MV-4-11 (cell line): Measurements from ENCODE around the gene PSMB8.

Experiments
- DNase-seq: peaks from one replicate; lab custom pipeline; 2025; lab: John Stamatoyannopoulos, UW

The PSMB8 gene

GRCh38 chr6:32855467-32856174 lies 11.8 kb upstream of the PSMB8 start:
- DNase-seq, result no peak

DNA sequence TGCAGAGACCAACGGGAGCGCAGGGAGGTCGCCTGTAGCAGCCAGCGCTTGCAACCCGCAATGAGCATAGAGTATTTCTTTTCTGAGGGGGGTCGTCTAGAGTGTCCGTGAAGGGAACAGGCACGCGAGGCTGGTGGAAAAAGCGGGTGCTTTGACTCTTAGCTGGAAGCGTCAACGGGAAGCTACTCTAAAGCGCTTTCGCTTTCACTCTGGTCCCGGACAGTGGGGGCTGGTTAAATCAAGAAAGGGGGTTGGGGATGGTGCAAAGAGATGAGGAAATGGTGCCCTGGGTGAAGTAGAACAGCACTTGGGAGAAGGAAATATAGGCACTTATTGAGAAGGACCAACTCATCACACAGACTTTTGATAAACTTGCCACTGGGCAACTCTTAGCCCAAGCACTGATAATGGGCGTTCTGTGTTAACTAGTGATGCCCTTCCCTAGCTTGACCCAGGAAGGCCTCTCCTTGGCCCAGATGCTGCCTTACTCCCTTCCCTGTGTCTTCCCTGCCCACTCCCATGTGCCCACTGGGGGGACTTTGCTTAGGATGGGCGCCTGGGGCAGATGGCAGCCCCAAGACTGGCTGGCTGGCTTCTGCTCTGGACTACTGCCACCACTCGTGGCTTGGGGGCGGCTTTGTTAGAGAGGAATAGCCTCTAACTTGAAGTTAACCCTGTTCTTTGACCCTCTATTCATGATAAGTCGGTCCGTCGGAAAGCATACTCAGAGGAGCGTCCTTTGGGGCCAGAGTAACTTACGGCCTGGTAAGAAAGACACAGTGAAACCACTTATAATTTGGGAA lies 10.7 kb upstream of the PSMB8 start:
- peak; percentile 60 for DNase-seq

- DNase-seq, result peak; percentile 90
Observed at GRCh38 chr6:32853541-32854375, 9.9 kb upstream of the PSMB8 start, which contains the start of the genes PSMB9 and TAP1. Gene PSMB9 (plus strand): TSS chr6:32854192. CDS start chr6:32854230, 38 bp downstream. Gene TAP1 (minus strand): TSS chr6:32853704. CDS start chr6:32853636, 68 bp downstream.

- DNase-seq, result no peak
Observed at GRCh38 chr6:32852844-32853540, 9.1 kb upstream of the PSMB8 start.

DNA sequence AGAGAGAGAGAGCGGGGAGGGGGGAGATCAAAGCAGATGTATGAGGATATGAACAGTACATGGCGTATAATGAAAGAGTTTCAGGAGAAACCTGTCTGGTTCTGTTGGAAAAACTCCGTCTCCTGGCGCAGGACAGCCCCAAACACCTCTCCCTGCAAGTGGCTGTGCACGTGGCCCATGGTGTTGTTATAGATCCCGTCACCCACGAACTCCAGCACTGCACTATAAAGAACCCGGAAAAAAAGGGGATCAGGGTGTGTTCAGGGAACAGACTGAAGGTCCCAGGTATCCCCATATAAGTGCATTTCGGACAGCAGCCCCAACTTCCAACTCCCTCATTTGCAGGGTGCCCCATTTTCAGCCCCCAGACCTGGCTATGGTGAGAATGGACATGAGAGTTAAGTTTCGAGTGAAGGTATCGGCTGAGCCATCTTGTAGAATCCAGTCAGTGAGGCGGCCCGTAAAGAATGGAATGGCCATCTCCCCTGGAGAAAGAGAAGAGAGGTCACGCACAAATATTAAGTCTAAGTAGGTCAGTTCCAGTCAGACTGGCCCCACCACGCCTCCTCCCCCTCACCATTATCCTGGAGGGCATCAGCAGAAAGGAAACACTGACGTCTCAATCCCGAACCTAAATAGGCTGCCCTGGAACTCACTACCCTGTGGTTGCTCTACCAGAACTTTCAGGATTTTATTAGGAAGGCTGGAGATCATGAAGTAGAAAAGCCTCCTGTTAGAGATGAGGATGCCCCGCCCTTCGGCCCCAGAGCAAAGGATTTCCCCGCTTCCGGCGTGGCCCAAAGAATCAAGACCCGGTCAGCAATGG lies 8.4 kb upstream of the PSMB8 start:
- no peak for DNase-seq

DNA sequence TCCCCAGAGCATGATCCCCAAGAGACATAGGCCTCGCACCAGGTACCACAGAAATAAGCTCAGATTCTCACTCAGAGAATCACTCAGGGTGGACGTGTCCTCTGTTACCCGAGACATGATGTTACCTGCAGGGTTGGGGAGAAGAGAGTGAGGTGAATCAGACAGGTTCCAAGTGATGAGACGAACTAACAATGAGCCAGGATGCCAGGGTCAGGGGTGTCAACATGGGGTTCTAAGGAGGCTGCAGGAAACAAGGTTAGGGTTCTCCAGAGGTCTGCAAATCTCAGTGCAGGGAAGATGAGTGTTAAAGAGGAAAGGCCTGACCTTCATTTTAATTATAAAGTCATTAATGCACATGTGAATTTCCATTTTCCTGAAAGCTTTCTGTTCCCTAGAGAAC lies 7.2 kb upstream of the PSMB8 start:
- DNase-seq, result no peak

DNA sequence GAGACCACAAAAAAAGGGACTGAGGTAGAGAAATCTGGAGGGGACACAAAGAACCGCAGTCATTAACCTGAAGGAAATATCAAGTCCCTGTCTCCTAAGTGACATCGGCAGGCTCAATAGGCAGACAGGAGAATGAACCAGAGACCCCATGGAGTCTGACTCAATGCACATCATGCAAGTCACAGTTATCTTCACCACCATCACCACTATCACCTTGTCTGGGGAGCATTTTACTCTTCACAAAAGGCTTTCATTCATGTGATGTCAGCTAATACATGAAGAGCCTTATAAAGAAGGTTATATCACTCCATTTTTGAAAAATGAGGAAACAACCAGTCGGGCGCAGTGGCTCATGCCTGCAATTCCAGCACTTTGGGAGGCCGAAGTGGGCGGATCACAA lies 5.3 kb upstream of the PSMB8 start:
- no peak for DNase-seq

- no peak for DNase-seq
Observed at GRCh38 chr6:32847795-32848194, 3.9 kb upstream of the PSMB8 start.

DNA sequence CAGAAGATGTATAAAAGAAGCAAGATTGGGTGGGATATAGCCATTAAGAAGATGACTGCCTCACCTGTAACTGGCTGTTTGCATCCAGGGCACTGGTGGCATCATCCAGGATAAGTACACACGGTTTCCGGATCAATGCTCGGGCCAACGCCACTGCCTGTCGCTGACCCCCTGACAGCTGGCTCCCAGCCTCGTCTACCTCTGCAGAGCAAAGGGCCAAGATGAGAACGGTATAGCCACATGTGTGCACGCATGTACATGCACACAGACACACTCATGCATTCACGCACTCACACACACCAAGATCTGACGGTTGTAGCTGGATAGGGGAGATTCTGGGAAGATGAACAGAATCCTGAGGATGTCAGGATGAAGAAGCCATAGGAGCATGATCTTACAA lies 3.2 kb upstream of the PSMB8 start:
- no peak for DNase-seq

DNA sequence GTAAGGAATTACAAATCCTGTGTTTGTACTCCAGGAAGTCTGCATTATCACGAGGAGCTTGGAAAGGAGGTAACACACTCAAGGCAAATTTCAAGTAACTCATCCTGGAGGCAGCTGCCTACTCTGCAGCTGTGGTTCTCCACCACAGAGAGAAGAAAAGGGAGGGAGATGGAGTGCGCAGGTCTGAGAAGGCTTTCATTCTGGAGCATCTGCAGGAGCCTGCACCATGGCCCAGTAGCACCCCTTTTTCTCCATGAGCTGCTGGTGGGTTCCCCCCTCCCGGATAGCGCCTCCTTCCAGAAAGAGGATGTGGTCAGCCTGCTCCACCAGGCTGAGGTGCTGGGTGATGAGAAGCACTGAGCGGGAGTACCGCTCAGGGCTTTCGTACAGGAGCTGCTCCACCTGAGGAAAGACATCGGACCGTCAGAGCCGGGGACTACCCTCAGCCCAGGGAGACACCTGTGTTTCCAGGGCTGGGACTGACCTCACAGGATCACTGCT lies 1.6 kb upstream of the PSMB8 start:
- peak; percentile 65 for DNase-seq

GRCh38 chr6:32844839-32845383 lies 1.1 kb upstream of the PSMB8 start:
- no peak for DNase-seq

GRCh38 chr6:32843331-32843978 lies 392 bp downstream of the PSMB8 start:
- DNase-seq, result peak; percentile 33

- DNase-seq, result no peak
Observed at GRCh38 chr6:32842690-32843089, 1.2 kb downstream of the PSMB8 start.

DNA sequence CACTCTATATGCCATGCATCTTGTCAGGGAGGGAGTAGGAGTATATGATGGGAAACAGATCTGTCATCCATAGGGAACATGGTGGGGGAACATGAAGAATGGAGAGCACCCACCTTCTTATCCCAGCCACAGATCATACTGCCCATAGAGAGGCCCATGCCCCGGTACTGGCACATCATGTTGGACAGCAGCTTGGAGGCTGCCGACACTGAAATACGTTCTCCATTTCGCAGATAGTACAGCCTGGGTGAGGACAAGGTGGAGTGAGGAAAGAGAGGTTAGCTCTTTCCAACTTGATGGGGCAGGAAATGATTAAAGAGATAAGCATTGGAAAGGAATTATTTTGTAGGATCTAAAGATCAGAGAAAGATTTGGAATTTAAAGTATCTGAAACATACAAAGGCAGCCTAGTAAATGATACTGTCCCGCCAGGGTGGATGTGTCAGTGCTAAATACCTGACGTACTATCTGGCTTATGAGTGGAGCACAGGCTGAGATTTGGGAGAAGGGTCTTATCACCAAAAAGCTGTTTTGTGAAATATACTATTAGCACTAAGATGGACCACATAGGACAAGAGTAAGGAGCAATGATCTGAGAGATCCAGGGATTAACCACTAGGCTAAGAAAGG lies 1.7 kb downstream of the PSMB8 start:
- no peak for DNase-seq

- DNase-seq, result no peak
Observed at GRCh38 chr6:32840604-32841246, 3.1 kb downstream of the PSMB8 start.

DNA sequence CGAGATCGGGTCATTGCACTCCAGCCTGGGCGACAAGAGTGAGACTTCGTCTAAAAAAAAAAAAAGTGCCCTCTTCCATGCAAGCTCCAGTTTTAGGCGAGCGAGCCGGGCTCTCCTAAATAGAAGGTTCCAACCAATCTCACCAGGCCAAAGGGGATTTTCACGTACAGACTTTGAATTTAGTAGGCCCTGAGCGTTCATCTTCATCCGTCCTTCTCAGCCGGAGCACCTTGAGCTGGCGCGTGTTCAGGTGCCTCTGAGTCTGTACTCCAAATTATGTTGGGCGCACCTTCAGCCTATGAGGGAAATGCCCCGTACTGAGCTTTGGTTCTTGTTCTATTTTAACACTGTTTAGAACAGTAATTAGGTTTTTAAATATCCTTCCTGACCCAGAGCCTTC lies 4.5 kb downstream of the PSMB8 start:
- DNase-seq, result no peak

- DNase-seq, result peak; percentile 92
Observed at GRCh38 chr6:32838114-32838958, 5.5 kb downstream of the PSMB8 start, which contains the start of gene TAP2. Gene TAP2 (minus strand): TSS chr6:32838739. CDS start chr6:32838233, 506 bp downstream.

DNA sequence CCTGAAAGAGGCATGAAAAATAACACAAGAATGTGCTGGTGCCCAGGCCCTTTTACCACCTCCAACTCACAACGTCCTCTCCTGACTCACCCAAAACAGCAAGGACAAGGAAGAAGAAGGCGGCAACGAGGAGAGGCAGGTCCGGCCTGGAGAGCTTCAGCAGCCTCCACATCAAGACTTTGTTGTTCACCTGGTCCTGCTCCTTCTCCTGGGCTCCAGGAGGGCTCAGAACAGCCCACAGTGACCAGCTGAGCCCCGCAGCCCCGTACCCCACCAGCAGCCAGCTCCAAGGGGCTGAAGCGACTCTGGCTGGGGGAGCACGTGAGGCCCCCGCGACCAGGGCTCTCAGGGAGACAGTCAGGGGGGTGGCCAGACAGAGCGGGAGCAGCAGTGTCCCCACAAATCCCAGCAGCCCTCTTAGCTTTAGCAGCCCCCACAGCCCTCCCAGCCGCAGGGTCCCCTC lies 6.2 kb downstream of the PSMB8 start:
- no peak for DNase-seq
